HFF-Myc (cell line): ENCODE measurements around the gene CYS1.
"Not testable (repeated sequence)": the region's sequence is repeated elsewhere in the genome, so short reads cannot be mapped to it uniquely, and the experiment has no call there.

Experiments used
- DNase-seq: peaks from one replicate; pipeline ENCODE4 v3.0.0-alpha.2; 2011; ENCODE audit warnings: low read depth; ENCODE audit errors: extremely low read depth
- H3K4me3 ChIP-seq: replicated peaks from 2 replicates; pipeline ENCODE4 v1.5.1; 2011; ENCODE audit warnings: low read depth, mild to moderate bottlenecking, control low read depth, low read length
- TF ChIP-seq, protein P1 (sequence below): IDR thresholded peaks from 2 replicates; pipeline ENCODE4 v1.5.1; 2012; ENCODE audit warnings: mild to moderate bottlenecking, low read depth, low read length, control low read depth; ENCODE audit errors: missing control alignments

The CYS1 gene

DNA sequence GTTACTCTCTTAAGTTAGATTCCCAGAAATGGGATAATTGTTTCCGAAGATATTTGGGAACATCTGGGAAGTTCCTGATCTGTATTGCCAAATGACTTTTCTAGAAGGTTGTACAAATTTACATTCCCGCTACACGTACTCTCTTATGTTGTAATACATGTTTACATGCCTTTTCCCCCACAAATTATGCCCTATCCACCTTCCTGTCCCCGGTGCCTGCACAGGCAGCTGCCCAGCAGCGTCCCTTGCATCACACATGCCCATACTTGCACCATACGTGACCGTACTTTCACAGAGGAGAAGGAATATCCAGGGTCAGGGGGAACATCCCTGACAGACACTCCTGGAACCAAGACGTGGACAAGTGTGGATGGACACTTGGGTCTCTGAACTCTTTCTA, 61.0 kb downstream of the CYS1 start:
- no peak for DNase-seq
- TF ChIP-seq, protein P1, sequence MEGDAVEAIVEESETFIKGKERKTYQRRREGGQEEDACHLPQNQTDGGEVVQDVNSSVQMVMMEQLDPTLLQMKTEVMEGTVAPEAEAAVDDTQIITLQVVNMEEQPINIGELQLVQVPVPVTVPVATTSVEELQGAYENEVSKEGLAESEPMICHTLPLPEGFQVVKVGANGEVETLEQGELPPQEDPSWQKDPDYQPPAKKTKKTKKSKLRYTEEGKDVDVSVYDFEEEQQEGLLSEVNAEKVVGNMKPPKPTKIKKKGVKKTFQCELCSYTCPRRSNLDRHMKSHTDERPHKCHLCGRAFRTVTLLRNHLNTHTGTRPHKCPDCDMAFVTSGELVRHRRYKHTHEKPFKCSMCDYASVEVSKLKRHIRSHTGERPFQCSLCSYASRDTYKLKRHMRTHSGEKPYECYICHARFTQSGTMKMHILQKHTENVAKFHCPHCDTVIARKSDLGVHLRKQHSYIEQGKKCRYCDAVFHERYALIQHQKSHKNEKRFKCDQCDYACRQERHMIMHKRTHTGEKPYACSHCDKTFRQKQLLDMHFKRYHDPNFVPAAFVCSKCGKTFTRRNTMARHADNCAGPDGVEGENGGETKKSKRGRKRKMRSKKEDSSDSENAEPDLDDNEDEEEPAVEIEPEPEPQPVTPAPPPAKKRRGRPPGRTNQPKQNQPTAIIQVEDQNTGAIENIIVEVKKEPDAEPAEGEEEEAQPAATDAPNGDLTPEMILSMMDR, result no peak
- H3K4me3 ChIP-seq, result no peak overlapping the region

DNA sequence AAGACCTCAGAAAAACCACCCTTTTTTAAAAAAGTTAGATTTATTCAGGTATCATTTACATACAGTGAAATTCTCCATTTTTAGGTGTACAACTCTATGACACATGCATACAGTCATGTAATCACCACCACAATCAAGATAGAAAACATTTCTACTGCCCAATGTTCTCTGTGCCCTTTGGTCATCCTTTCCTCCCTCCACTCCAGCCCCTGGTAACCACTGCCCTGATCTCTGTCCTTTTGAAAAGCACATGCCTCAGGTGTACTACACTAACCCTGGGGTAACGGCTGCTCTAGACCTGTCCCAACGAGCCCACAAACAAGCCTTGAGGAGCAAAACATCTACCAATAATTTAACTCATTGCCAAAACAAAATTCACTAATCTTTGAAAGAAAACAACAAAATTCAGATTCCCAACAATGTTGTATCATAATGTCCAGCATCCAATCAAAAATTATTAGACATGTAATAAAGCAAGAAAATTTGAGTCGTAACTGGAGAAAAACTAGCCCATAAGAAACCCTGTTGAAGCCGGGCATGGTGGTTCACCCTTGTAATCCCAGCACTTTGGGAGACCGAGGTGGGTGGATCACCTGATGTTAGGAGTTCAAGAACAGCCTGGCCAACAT, 62.8 kb downstream of the CYS1 start:
- TF ChIP-seq, protein P1, result no peak
- DNase-seq, result no peak

DNA sequence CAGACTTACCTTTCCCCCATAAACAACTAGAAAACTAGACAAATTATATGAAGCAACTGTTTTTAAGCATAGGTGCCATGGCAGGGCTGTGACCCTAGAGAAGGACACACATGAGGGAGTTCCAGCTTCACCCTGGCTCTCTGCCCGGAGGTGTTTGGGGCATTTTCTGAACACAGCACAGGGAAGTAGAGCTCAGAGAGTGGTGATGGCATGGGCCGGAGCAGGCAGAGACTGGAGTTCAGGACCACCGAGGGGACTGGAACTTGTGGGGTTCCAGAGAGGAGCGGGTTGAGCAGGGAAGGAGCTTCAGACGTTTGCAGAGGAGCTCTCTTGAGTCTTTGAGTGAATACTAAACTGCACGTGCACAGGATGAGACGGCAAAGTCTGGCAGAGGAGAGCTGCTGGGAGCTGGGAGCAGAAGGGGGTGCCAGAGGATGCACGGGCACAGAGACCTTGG, 63.4 kb downstream of the CYS1 start:
- TF ChIP-seq, protein P1, result no peak

More for the DNA sequence above, 62.8 kb downstream of the CYS1 start:
- H3K4me3 ChIP-seq, result no peak overlapping the region

DNA sequence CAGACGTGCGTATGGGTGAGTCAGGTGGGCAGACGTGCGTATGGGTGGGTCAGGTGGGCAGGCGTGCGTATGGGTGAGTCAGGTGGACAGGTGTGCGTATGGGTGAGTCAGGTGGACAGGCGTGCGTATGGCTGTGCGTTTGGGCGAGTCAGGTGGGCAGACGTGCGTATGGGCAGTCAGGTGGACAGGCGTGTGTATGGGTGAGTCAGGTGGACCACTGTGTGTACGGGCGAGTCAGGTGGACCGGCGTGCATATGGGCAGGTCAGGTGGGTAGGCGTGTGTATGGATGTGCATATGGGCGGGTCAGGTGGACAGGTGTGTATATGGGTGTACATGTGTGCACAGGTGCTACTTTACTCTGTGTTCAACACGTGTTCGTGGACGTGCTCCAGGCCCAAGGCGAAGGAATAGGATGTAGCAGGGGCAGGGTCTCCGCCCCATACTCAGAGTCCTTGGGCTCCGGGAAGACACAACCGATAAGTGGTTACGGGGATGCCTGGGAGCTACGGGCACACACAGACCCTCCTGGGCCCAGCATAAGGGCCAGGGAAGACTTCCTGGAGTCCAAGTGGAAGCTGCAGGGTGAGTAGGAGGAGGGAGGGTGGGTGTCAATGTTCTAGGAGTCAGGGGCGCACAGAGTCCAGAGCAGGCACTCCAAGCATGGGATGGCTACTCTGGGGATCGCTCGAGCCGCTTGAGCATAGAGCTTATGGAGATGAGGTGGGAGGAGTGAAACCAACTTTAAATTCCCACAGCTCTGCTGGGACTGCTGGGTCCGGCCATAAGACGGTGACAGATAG, 64.0 kb downstream of the CYS1 start:
- DNase-seq, result no peak
- TF ChIP-seq, protein P1, result no peak
- H3K4me3 ChIP-seq, result no peak overlapping the region

More for the DNA sequence above, 63.4 kb downstream of the CYS1 start:
- no peak for DNase-seq
- no peak overlapping the region for H3K4me3 ChIP-seq

DNA sequence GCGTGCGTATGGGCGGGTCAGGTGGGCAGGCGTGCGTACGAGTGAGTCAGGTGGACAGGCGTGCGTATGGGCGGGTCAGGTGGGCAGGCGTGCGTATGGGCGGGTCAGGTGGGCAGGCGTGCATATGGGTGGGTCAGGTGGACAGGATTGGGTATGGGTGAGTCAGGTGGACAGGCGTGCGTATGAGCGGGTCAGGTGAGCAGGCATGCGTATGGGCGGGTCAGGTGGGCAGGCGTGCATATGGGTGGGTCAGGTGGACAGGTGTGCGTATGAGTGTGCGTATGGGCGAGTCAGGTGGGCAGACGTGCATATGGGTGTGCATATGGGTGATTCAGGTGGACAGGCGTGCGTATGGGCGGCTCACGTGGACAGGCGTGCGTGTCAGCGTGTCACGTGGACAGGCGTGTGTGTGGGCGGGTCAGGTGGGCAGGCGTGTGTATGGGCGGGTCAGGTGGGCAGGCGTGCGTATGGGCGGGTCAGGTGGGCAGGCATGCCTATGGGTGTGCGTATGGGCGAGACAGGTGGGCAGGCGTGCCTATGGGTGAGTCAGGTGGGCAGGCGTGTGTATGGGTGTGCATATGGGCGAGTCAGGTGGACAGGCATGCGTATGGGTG, 64.7 kb downstream of the CYS1 start:
- DNase-seq, H3K4me3 ChIP-seq: not testable (repeated sequence)

DNA sequence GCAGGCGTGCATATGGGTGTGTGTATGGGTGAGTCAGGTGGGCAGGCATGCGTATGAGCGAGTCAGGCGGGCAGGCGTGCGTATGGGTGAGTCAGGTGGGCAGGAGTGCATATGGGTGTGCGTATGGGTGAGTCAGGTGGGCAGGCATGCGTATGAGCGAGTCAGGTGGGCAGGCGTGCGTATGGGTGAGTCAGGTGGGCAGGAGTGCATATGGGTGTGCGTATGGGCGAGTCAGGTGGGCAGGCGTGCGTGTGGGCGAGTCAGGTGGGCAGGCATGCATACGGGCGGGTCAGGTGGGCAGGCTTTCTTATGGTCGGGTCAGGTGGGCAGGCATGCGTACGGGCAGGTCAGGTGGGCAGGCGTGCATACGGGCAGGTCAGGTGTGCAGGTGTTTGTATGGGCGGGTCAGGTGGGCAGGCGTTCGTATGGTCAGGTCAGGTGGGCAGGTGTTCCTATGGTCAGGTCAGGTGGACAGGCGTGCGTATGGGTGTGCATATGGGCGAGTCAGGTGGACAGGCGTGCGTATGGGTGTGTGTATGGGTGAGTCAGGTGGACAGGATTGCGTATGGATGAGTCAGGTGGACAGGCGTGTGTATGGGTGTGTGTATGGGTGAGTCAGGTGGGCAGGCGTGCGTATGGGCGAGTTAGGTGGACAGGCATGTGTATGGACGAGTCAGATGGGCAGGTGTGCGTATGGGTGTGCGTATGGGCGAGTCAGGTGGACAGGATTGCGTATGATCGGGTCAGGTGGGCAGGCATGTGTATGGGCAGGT, 65.6 kb downstream of the CYS1 start:
- H3K4me3 ChIP-seq, result no peak overlapping the region
- TF ChIP-seq, protein P1, result no peak
- DNase-seq, result no peak

DNA sequence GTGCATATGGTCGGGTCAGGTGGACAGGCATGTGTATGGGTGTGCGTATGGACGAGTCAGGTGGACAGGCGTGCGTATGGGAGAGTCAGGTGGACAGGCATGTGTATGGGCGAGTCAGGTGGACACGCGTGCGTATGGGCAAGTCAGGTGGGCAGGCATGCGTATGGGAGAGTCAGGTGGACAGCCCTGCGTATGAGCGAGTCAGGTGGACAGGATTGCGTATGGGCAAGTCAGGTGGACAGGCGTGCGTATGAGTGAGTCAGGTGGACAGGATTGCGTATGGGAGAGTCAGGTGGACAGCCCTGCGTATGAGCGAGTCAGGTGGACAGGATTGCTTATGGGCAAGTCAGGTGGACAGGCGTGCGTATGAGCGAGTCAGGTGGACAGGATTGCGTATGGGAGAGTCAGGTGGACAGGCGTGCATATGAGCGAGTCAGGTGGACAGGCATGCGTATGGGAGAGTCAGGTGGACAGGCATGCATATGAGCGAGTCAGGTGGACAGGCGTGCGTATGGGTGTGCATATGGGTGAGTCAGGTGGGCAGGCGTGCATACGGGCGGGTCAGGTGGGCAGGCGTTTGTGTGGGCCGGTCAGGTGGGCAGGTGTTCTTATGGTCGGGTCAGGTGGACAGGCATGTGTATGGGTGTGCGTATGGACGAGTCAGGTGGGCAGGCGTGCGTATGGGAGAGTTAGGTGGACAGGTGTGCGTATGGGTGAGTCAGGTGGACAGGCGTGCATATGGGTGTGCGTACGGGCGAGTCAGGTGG, 66.4 kb downstream of the CYS1 start:
- not testable (repeated sequence) for DNase-seq

More for the DNA sequence above, 66.4 kb downstream of the CYS1 start:
- not testable (repeated sequence) for H3K4me3 ChIP-seq
